MCF 10A (cell line): ENCODE data around the gene SH3BP2. TPM values are rescaled to one million over a fixed set of nuclear protein-coding genes. Genes with fewer than 3 reads are reported as not detected.

Experiments
- BruUV-seq: library from RNA; stranded (reverse); fragments of 400-500 nt; replicated peaks from 2 replicates; lab custom pipeline; 2021; lab: Mats Ljungman, UMichigan
- CTCF ChIA-PET: fragments of 300-600 bp; sonication (Branson Sonifier 250); formaldehyde crosslinking; extraction: SDS; loops from one replicate; lab custom pipeline; 2021; ENCODE audit warnings: antibody characterized with exemption, inconsistent platforms; lab: Yijun Ruan, JAX
- POLR2A ChIA-PET: fragments of 300-600, 350-650 bp; sonication (Branson Sonifier 250); formaldehyde crosslinking; extraction: SDS; loops from one replicate; lab custom pipeline; 2020; ENCODE audit warnings: antibody characterized with exemption, inconsistent platforms; lab: Yijun Ruan, JAX
- DNase-seq: peaks from one replicate; pipeline ENCODE4 v3.0.0-alpha.2; 2018; ENCODE audit not compliant: unreplicated experiment
- H3K27ac Mint-ChIP-seq: one replicate; pipeline ENCODE4 v1.8.0; 2022; ENCODE audit warnings: mild to moderate bottlenecking, low read depth, mixed read lengths; ENCODE audit not compliant: unreplicated experiment
- H3K27me3 Mint-ChIP-seq: one replicate; pipeline ENCODE4 v1.8.0; 2022; ENCODE audit warnings: mixed read lengths; ENCODE audit not compliant: insufficient read depth, unreplicated experiment
- H3K36me3 Mint-ChIP-seq: one replicate; pipeline ENCODE4 v1.8.0; 2022; ENCODE audit warnings: mild to moderate bottlenecking, moderate library complexity, mixed read lengths; ENCODE audit not compliant: insufficient read depth, unreplicated experiment
- H3K4me1 Mint-ChIP-seq: one replicate; pipeline ENCODE4 v1.8.0; 2022; ENCODE audit warnings: mixed read lengths; ENCODE audit not compliant: insufficient read depth, unreplicated experiment
- H3K4me3 Mint-ChIP-seq: one replicate; pipeline ENCODE4 v1.8.0; 2022; ENCODE audit warnings: mild to moderate bottlenecking, moderate library complexity, mixed read lengths; ENCODE audit not compliant: unreplicated experiment
- H3K9me3 Mint-ChIP-seq: one replicate; pipeline ENCODE4 v1.8.0; 2022; ENCODE audit warnings: mixed read lengths; ENCODE audit not compliant: unreplicated experiment
- CTCF ChIP-seq: fragments of 200-600 bp; IDR thresholded peaks from one replicate; pipeline ENCODE4 v1.8.0; 2022; ENCODE audit warnings: antibody characterized with exemption, mild to moderate bottlenecking; ENCODE audit not compliant: unreplicated experiment
- intact Hi-C: fragments of 100-400 bp; cut with micrococcal nuclease; formaldehyde crosslinking; loops from 2 replicates; pipeline ENCODE4 v1.14.1; 2022
- total RNA-seq: library from RNA; stranded (reverse); gene quantifications from 2 replicates; pipeline ENCODE4 v1.2.3, GENCODE V29; 2022

SH3BP2 gene
- total RNA-seq, 1 experiment from 2014 or later = 57.9 TPM

- no peak for DNase-seq
- BruUV-seq = no TSS peak
- intact Hi-C loops = no loop called here
- H3K4me3 Mint-ChIP-seq = no peak overlapping the region
- TF ChIP-seq CTCF = no peak
- no peaks in the 10 kb centered on the region for H3K27me3 Mint-ChIP-seq
- CTCF ChIA-PET = no interaction called here
- peaks cover 6% of the 10 kb centered on the region for H3K36me3 Mint-ChIP-seq
- POLR2A ChIA-PET = interaction anchor here (1.0 to 1.1 kb wide), 3 partner anchors 9 to 51 kb away, joined by 3 to 4 read pairs (median 3); no protein-coding TSS in a partner anchor
- peaks cover 27% of the 10 kb centered on the region for H3K4me1 Mint-ChIP-seq
- H3K27ac Mint-ChIP-seq = no peak overlapping the region
- H3K9me3 Mint-ChIP-seq = no peaks in the 10 kb centered on the region
Observed at GRCh38 chr4:2809610-2810180, 16.8 kb downstream of the SH3BP2 start.

- BruUV-seq = no TSS peak
- Mint-ChIP-seq H3K27me3 (no peaks in the 10 kb centered on the region), H3K36me3 (peaks cover 6% of the 10 kb centered on the region), H3K4me3 (no peak overlapping the region), H3K27ac (no peak overlapping the region), H3K9me3 (no peaks in the 10 kb centered on the region), H3K4me1 (peaks cover 22% of the 10 kb centered on the region)
- TF ChIP-seq CTCF = no peak
- intact Hi-C loops = no loop called here
- ChIA-PET CTCF (no interaction called here), POLR2A (interaction anchor here (1.1 kb wide), 1 partner anchor 9 kb away, joined by 3 read pairs; no protein-coding TSS in a partner anchor)
- no peak for DNase-seq
Observed at GRCh38 chr4:2810388-2810787, 17.5 kb downstream of the SH3BP2 start.

GRCh38 chr4:2811830-2812611, 19.1 kb downstream of the SH3BP2 start:
- DNase-seq = no peak
- POLR2A ChIA-PET = interaction anchor here (1.5 kb wide), 1 partner anchor 18 kb away, joined by 3 read pairs; no protein-coding TSS in a partner anchor
- Mint-ChIP-seq H3K9me3 (no peaks in the 10 kb centered on the region), H3K36me3 (peaks cover 6% of the 10 kb centered on the region), H3K27ac (peak overlapping the region; percentile 59), H3K4me3 (no peak overlapping the region), H3K27me3 (no peaks in the 10 kb centered on the region), H3K4me1 (peaks cover 13% of the 10 kb centered on the region)
- CTCF ChIA-PET = interaction anchor here (0.7 kb wide), 1 partner anchor 61 kb away, joined by 4 read pairs; no protein-coding TSS in a partner anchor
- intact Hi-C loops = no loop called here
- no TSS peak for BruUV-seq
- no peak for TF ChIP-seq CTCF

- intact Hi-C loops = no loop called here
- Mint-ChIP-seq H3K4me3 (no peak overlapping the region), H3K4me1 (peaks cover 14% of the 10 kb centered on the region), H3K27ac (no peak overlapping the region), H3K27me3 (no peaks in the 10 kb centered on the region), H3K9me3 (no peaks in the 10 kb centered on the region), H3K36me3 (peaks cover 6% of the 10 kb centered on the region)
- DNase-seq = no peak
- BruUV-seq = no TSS peak
- TF ChIP-seq CTCF = no peak
- ChIA-PET POLR2A (no interaction called here), CTCF (interaction anchor here (0.7 to 1.2 kb wide), 2 partner anchors 14 to 49 kb away, joined by 3 read pairs; no protein-coding TSS in a partner anchor)
Observed at GRCh38 chr4:2812612-2813354, 19.9 kb downstream of the SH3BP2 start.
